Sigmoid colon (tissue), 7 donors: ENCODE results near the gene POU3F1. TPM values are rescaled to one million over a fixed set of nuclear protein-coding genes. Genes with fewer than 3 reads are reported as not detected.
A peak's percentile ranks its signal among the peaks of the same experiment; 100 is the strongest.

Experiments used
- DNase-seq: peaks from one replicate; pipeline ENCODE4 v3.0.0-alpha.2; 2019
- H3K27ac ChIP-seq, 4 donors: fragments of 200-600 bp; sonication (generic); one replicate each; pipeline ENCODE4 v1.5.1; 2016 to 2019; ENCODE audit warnings: mild to moderate bottlenecking in 1 of 4
- H3K27me3 ChIP-seq, 3 donors: fragments of 200-600 bp; sonication (generic); one replicate each; pipeline ENCODE4 v1.5.1; 2019; ENCODE audit warnings: mild to moderate bottlenecking in 1 of 3
- H3K36me3 ChIP-seq, 4 donors: fragments of 200-600 bp; sonication (generic); one replicate each; pipeline ENCODE4 v1.5.1; 2016 to 2019
- H3K4me1 ChIP-seq, 4 donors: fragments of 200-600 bp; sonication (generic); one replicate each; pipeline ENCODE4 v1.5.1; 2017 to 2019
- H3K4me3 ChIP-seq, 4 donors: fragments of 200-600 bp; sonication (generic); one replicate each; pipeline ENCODE4 v1.5.1; 2017 to 2019; ENCODE audit warnings: mild to moderate bottlenecking in 2 of 4, moderate library complexity in 1 of 4
- H3K9me3 ChIP-seq, 4 donors: fragments of 200-600 bp in 3 of 4; sonication (generic) in 3 of 4; one replicate each; pipeline versions ENCODE4 v1.5.1 to v1.6.1; 2013 to 2019
- CTCF ChIP-seq, 4 experiments: fragments of 450-650 bp in 3 of 4; fragments of 200-600 bp in 1 of 4; IDR thresholded peaks; one replicate each; pipeline ENCODE4 v1.5.1; 2016 to 2019; ENCODE audit warnings: antibody characterized with exemption in 4 of 4, mild to moderate bottlenecking in 3 of 4, moderate library complexity in 2 of 4
- EP300 ChIP-seq, 4 donors: sonication (generic); formaldehyde crosslinking; IDR thresholded peaks; one replicate each; pipeline ENCODE4 v1.6.1; 2017; ENCODE audit warnings: antibody characterized with exemption in 4 of 4
- POLR2A ChIP-seq, 2 donors: fragments of 450-650 bp; IDR thresholded peaks; one replicate each; pipeline ENCODE4 v1.6.1; 2016; ENCODE audit warnings: antibody characterized with exemption in 2 of 2, mild to moderate bottlenecking in 2 of 2, moderate library complexity in 2 of 2
- POLR2AphosphoS5 ChIP-seq, 4 donors: sonication (generic); formaldehyde crosslinking; IDR thresholded peaks; one replicate each; pipeline ENCODE4 v1.6.1; 2017; ENCODE audit warnings: antibody characterized with exemption in 4 of 4
- WGBS, 2 donors: extraction: QIAGEN DNeasy Blood & Tissue Kit; methylation state at CpG; one replicate each; pipeline ENCODE4 v1.1.7; 2013; 5-methylcytosine and 5-hydroxymethylcytosine counted together
- intact Hi-C: fragments of 100-400 bp; cut with DNase I; formaldehyde crosslinking; loops from one replicate; pipeline ENCODE4 v1.15.1; 2023
- polyA plus RNA-seq, 3 donors: library from polyadenylated mRNA; stranded (reverse); fragments of 200-250 nt; gene quantifications; one replicate each; pipeline ENCODE4 v1.2.3, GENCODE V29; 2013
- total RNA-seq, 4 donors: library from RNA; depleted of rRNA; stranded (reverse); fragments of >200 nt; gene quantifications; one replicate each; pipeline ENCODE4 v1.1.0, GENCODE V29; 2016
- donor health status: healthy with polysubstance abuse.
- donor health status: Bipolar disorder and iron deficiency.
- donor health status: healthy.

The POU3F1 gene
- total and polyA plus RNA-seq, 7 donors: 0.09 TPM; not detected in 6

GRCh38 chr1:38015978-38016725 lies 30.4 kb downstream of the POU3F1 start:
- Histone ChIP-seq H3K27me3 (no peaks in the 10 kb centered on the region), H3K9me3 (no peaks in the 10 kb centered on the region), H3K36me3 (peaks cover 13 to 46% (median 36%) of the 10 kb centered on the region in 4 donors), H3K4me1 (peaks cover 0 to 53% (median 47%) of the 10 kb centered on the region in 4 donors), H3K4me3 (peak overlapping the region in 1 of 4 donors; percentile 12), H3K27ac (peak overlapping the region; percentile 74 to 98 (median 96))
- intact Hi-C loops: loop anchor here (1.0 kb wide), 1 partner anchor 26 kb away; the partner anchor contains the start of gene SF3A3
- peak; percentile 87 for DNase-seq
- TF ChIP-seq POLR2A (IDR thresholded peaks at IDR 0.05) (no peak), POLR2AphosphoS5 (IDR thresholded peaks at IDR 0.05) (peak in 3 of 4 donors; percentile 35 to 85 (median 47)), CTCF (IDR thresholded peaks at IDR 0.05) (peak in 1 of 4 experiments; percentile 16), EP300 (IDR thresholded peaks at IDR 0.05) (peak in 3 of 4 donors; percentile 10 to 93 (median 46))
- WGBS, 2 donors: 73 to 76% methylated on average over 6 of the region's 6 CpGs

- WGBS, 2 donors: 75 to 89% methylated on average over 11 of the region's 11 CpGs
- no peaks in the 10 kb centered on the region for H3K27me3 ChIP-seq
- peaks cover 12 to 34% (median 25%) of the 10 kb centered on the region in 4 donors for H3K36me3 ChIP-seq
- no peak overlapping the region for H3K4me3 ChIP-seq
- no peak for DNase-seq
- H3K27ac ChIP-seq: peak overlapping the region; percentile 74 to 98 (median 96)
- TF ChIP-seq POLR2A (IDR thresholded peaks at IDR 0.05): no peak
- no peak for TF ChIP-seq POLR2AphosphoS5 (IDR thresholded peaks at IDR 0.05)
- TF ChIP-seq CTCF (IDR thresholded peaks at IDR 0.05): no peak
- no peak for TF ChIP-seq EP300 (IDR thresholded peaks at IDR 0.05)
- H3K4me1 ChIP-seq: peaks cover 0 to 53% (median 47%) of the 10 kb centered on the region in 4 donors
- H3K9me3 ChIP-seq: no peaks in the 10 kb centered on the region
- intact Hi-C loops: no loop called here
These were observed 31.7 kb downstream of the POU3F1 start for GRCh38 chr1:38014724-38015424.

- intact Hi-C loops: no loop called here
- H3K4me1 ChIP-seq: peaks cover 0 to 53% (median 47%) of the 10 kb centered on the region in 4 donors
- no peak for TF ChIP-seq POLR2A (IDR thresholded peaks at IDR 0.05)
These were observed 32.4 kb downstream of the POU3F1 start for GRCh38 chr1:38014171-38014570.

GRCh38 chr1:38013227-38013622 lies 33.4 kb downstream of the POU3F1 start:
- Histone ChIP-seq H3K27me3 (no peaks in the 10 kb centered on the region), H3K4me3 (peak overlapping the region; percentile 75 to 92 (median 84)), H3K36me3 (peaks cover 6 to 17% (median 12%) of the 10 kb centered on the region in 4 donors), H3K9me3 (no peaks in the 10 kb centered on the region), H3K4me1 (peaks cover 0 to 51% (median 46%) of the 10 kb centered on the region in 4 donors), H3K27ac (peak overlapping the region; percentile 95 to 98 (median 96))
- intact Hi-C loops: no loop called here
- 9 to 19% methylated on average over 4 of the region's 4 CpGs for WGBS, 2 donors
- TF ChIP-seq EP300 (IDR thresholded peaks at IDR 0.05) (no peak), CTCF (IDR thresholded peaks at IDR 0.05) (no peak), POLR2AphosphoS5 (IDR thresholded peaks at IDR 0.05) (no peak), POLR2A (IDR thresholded peaks at IDR 0.05) (no peak)
- DNase-seq: no peak

More at GRCh38 chr1:38014171-38014570, 32.4 kb downstream of the POU3F1 start:
- H3K36me3 ChIP-seq: peaks cover 6 to 27% (median 18%) of the 10 kb centered on the region in 4 donors
- H3K9me3 ChIP-seq: no peaks in the 10 kb centered on the region
- H3K27ac ChIP-seq: peak overlapping the region; percentile 95 to 98 (median 96)
- 55 to 65% methylated on average over 4 of the region's 4 CpGs for WGBS, 2 donors
- H3K27me3 ChIP-seq: no peaks in the 10 kb centered on the region
- no peak for DNase-seq
- peak overlapping the region in 2 of 4 donors; percentile 75 to 85 for H3K4me3 ChIP-seq
